Neuronal stem cell (in vitro differentiated cells): ENCODE results near the gene SEC14L3. TPM values are rescaled to one million over a fixed set of nuclear protein-coding genes. Genes with fewer than 3 reads are reported as not detected.
A peak's percentile ranks its signal among the peaks of the same experiment; 100 is the strongest.

Source experiments
- DNase-seq: peaks from one replicate; pipeline ENCODE4 v3.0.0-alpha.2; 2013; ENCODE audit warnings: low spot score
- H2AFZ ChIP-seq: one replicate; pipeline ENCODE4 v1.6.1; 2013; ENCODE audit warnings: mild to moderate bottlenecking, low read length, inconsistent platforms
- H2AK5ac ChIP-seq: 2 replicates; pipeline ENCODE4 v1.6.1; 2013; ENCODE audit warnings: low read depth, mild to moderate bottlenecking, inconsistent platforms, low read length, moderate library complexity, mixed read lengths
- H2BK120ac ChIP-seq: 2 replicates; pipeline ENCODE4 v1.6.1; 2013; ENCODE audit warnings: low read depth, mild to moderate bottlenecking, inconsistent platforms, low read length, moderate library complexity, mixed read lengths
- H2BK12ac ChIP-seq: one replicate; pipeline ENCODE4 v1.6.1; 2013; ENCODE audit warnings: low read length, inconsistent platforms
- H2BK15ac ChIP-seq: 2 replicates; pipeline ENCODE4 v1.6.1; 2013; ENCODE audit warnings: mild to moderate bottlenecking, low read length, inconsistent platforms, mixed read lengths
- H2BK5ac ChIP-seq: one replicate; pipeline ENCODE4 v1.6.1; 2013; ENCODE audit warnings: inconsistent platforms, mild to moderate bottlenecking, low read length, moderate library complexity
- H3K14ac ChIP-seq: one replicate; pipeline ENCODE4 v1.6.1; 2013; ENCODE audit warnings: low read length, inconsistent platforms
- H3K18ac ChIP-seq: 2 replicates; pipeline ENCODE4 v1.6.1; 2013; ENCODE audit warnings: low read length, inconsistent platforms
- H3K23ac ChIP-seq: 2 replicates; pipeline ENCODE4 v1.6.1; 2013; ENCODE audit warnings: low read depth, mild to moderate bottlenecking, mixed read lengths, low read length, inconsistent platforms; ENCODE audit not compliant: poor library complexity
- H3K27ac ChIP-seq: replicated peaks from 3 replicates; pipeline ENCODE4 v1.5.1; 2013; ENCODE audit warnings: low read length, inconsistent platforms
- H3K27me3 ChIP-seq, 3 experiments: 2 replicates each; pipeline ENCODE4 v1.6.1; 2013; ENCODE audit warnings: low read length in 3 of 3, mild to moderate bottlenecking in 2 of 3, inconsistent platforms in 1 of 3, low read depth in 1 of 3, mixed read lengths in 1 of 3, moderate library complexity in 1 of 3; ENCODE audit not compliant: control insufficient read depth in 3 of 3, insufficient read depth in 3 of 3
- H3K36me3 ChIP-seq, 2 donors: replicated peaks in 1 of 2; 2 replicates each; pipeline ENCODE4 v1.6.1; 2013; ENCODE audit warnings: low read length in 2 of 2; ENCODE audit not compliant: control insufficient read depth in 2 of 2, insufficient read depth in 2 of 2
- H3K4ac ChIP-seq: 2 replicates; pipeline ENCODE4 v1.6.1; 2013; ENCODE audit warnings: inconsistent platforms, mild to moderate bottlenecking, low read length, moderate library complexity
- H3K4me1 ChIP-seq, 2 donors: 1 replicate in 1 of 2; 2 replicates in 1 of 2; pipeline ENCODE4 v1.6.1; 2013; ENCODE audit warnings: low read length in 2 of 2, low read depth in 1 of 2; ENCODE audit not compliant: control insufficient read depth in 2 of 2, insufficient read depth in 1 of 2
- H3K4me2 ChIP-seq: one replicate; pipeline ENCODE4 v1.6.1; 2013; ENCODE audit warnings: mild to moderate bottlenecking, low read length, inconsistent platforms; ENCODE audit not compliant: insufficient read depth, poor library complexity, severe bottlenecking
- H3K4me3 ChIP-seq, 2 donors: 2 replicates each; pipeline ENCODE4 v1.5.1; 2013; ENCODE audit warnings: low read length in 2 of 2, mild to moderate bottlenecking in 2 of 2, inconsistent platforms in 1 of 2, moderate library complexity in 1 of 2
- H3K79me1 ChIP-seq: one replicate; pipeline ENCODE4 v1.6.1; 2013; ENCODE audit warnings: low read depth, mild to moderate bottlenecking, inconsistent platforms, low read length, moderate library complexity
- H3K9ac ChIP-seq: one replicate; pipeline ENCODE4 v1.6.1; 2013; ENCODE audit warnings: mild to moderate bottlenecking, low read depth, low read length, inconsistent platforms; ENCODE audit not compliant: poor library complexity
- H3K9me3 ChIP-seq, 2 donors: replicated peaks in 1 of 2; 2 replicates each; pipeline versions ENCODE3 to v1.6.1; 2013; ENCODE audit warnings: low read length in 2 of 2, mild to moderate bottlenecking in 2 of 2, inconsistent platforms in 1 of 2, low read depth in 1 of 2, mixed read lengths in 1 of 2, moderate library complexity in 1 of 2; ENCODE audit not compliant: control insufficient read depth in 2 of 2, insufficient read depth in 1 of 2
- H4K8ac ChIP-seq: one replicate; pipeline ENCODE4 v1.6.1; 2013; ENCODE audit warnings: low read depth, mild to moderate bottlenecking, inconsistent platforms, low read length, moderate library complexity
- H4K91ac ChIP-seq: one replicate; pipeline ENCODE4 v1.6.1; 2013; ENCODE audit warnings: low read length, low read depth, mild to moderate bottlenecking, inconsistent platforms; ENCODE audit not compliant: poor library complexity
- WGBS, 2 donors: extraction: QIAGEN DNeasy Blood & Tissue Kit; methylation state at CpG; one replicate each; pipeline ENCODE4 v1.1.7; 2013; ENCODE audit warnings: missing lambda C conversion rate in 2 of 2, mixed read lengths in 1 of 2; ENCODE audit not compliant: insufficient read length in 2 of 2, insufficient replicate concordance in 1 of 2; ENCODE audit errors: extremely low coverage in 2 of 2; 5-methylcytosine and 5-hydroxymethylcytosine counted together
- small RNA-seq: library from polyadenylated mRNA; stranded (forward); fragments of <200 nt; extraction: miRNeasy Mini kit (QIAGEN cat#:217004); gene quantifications from one replicate; pipeline ENCODE3, GENCODE V24; 2013; ENCODE audit not compliant: insufficient read depth

The SEC14L3 gene

DNA sequence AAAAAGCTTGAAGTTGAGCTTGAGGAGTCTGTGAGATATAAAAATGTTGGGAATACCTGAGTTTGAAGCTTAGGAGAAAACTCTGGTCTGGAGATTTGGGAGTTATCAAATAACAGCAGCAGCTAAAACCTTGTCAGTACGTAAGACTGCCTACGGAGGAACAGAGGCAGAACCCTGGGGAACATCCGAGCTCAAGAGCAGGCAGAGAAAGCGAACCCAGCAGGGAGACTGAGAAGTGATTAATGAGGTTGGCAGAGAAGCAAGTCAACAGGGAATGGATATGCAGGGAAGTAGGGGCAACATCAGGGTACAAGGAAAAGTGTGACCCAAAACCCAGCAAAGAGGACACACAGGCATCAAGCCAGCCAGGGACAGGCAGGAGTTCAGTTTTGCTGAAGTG lies 58.8 kb downstream of the SEC14L3 start:
- Histone ChIP-seq H2BK12ac (no peak overlapping the region), H2BK120ac (no peak overlapping the region), H3K4me3 (no peak overlapping the region), H3K18ac (no peak overlapping the region), H3K9me3 (no peaks in the 10 kb centered on the region), H3K4ac (no peak overlapping the region), H3K9ac (no peak overlapping the region), H3K79me1 (no peaks in the 10 kb centered on the region), H3K23ac (no peak overlapping the region), H2BK5ac (no peak overlapping the region), H2BK15ac (no peak overlapping the region), H2AFZ (no peak overlapping the region), H4K8ac (no peak overlapping the region), H3K36me3 (peaks cover 4 to 40% of the 10 kb centered on the region in 2 donors), H3K27me3 (no peaks in the 10 kb centered on the region), H3K4me1 (no peaks in the 10 kb centered on the region), H3K27ac (no peak overlapping the region), H3K4me2 (no peak overlapping the region), H3K14ac (peak overlapping the region; percentile 71), H2AK5ac (no peak overlapping the region), H4K91ac (no peak overlapping the region)
- DNase-seq, result no peak
- WGBS, 2 donors, result no CpG with 5 or more reads among the region's 4 CpGs

DNA sequence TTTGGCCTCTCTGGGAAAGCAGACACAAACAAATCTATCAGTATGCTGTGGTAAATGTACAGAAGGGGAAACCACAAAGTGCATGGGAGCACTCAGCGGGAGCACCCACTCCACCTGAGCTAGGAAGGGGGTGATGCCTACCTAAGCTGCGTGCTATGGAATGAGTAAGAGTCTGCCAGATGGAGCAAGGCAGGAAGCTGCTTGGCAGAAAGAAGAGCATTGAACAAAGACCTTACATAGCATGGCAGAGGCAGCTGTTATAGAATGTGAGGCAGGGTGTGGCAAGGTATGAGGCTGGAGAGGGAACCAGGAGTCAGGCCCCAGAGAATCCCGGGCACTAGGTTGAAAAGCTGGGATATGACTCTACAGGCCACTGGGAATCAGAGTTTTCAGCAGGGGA lies 60.0 kb downstream of the SEC14L3 start:
- H2AK5ac ChIP-seq, result no peak overlapping the region
- H3K9ac ChIP-seq, result no peak overlapping the region
- H3K79me1 ChIP-seq, result no peaks in the 10 kb centered on the region
- no CpG with 5 or more reads among the region's 3 CpGs for WGBS, 2 donors
- no peak overlapping the region for H3K4ac ChIP-seq
- H3K4me2 ChIP-seq, result no peak overlapping the region
- H3K27me3 ChIP-seq, result no peaks in the 10 kb centered on the region
- H3K4me1 ChIP-seq, result no peaks in the 10 kb centered on the region
- no peak overlapping the region for H2BK15ac ChIP-seq
- no peak overlapping the region for H2BK12ac ChIP-seq
- no peak overlapping the region for H2BK120ac ChIP-seq
- H2BK5ac ChIP-seq, result no peak overlapping the region
- H3K9me3 ChIP-seq, result no peaks in the 10 kb centered on the region
- DNase-seq, result no peak
- H3K27ac ChIP-seq, result no peak overlapping the region
- H3K18ac ChIP-seq, result no peak overlapping the region
- H4K91ac ChIP-seq, result no peak overlapping the region
- no peak overlapping the region for H2AFZ ChIP-seq
- H4K8ac ChIP-seq, result no peak overlapping the region
- no peak overlapping the region for H3K14ac ChIP-seq
- no peak overlapping the region for H3K23ac ChIP-seq
- H3K4me3 ChIP-seq, result no peak overlapping the region
- peaks cover 6 to 39% of the 10 kb centered on the region in 2 donors for H3K36me3 ChIP-seq

Small RNAs within 50 kb of the gene (small RNA-seq; reads per million reads assigned to genes)
- not detected for gene AC004832.3
- not detected for gene RNU6-564P
